Testis (tissue), 3 donors: ENCODE data around the gene RRP9. TPM values are rescaled to one million over a fixed set of nuclear protein-coding genes. Genes with fewer than 3 reads are reported as not detected.

Experiments
- DNase-seq: peaks from one replicate; pipeline ENCODE4 v3.0.0-alpha.2; 2019
- H3K27ac ChIP-seq, 2 donors: fragments of 200-600 bp; sonication (generic); one replicate each; pipeline ENCODE4 v1.5.1; 2019
- H3K27me3 ChIP-seq: fragments of 200-600 bp; sonication (generic); one replicate; pipeline ENCODE4 v1.5.1; 2019
- H3K36me3 ChIP-seq: fragments of 200-600 bp; sonication (generic); one replicate; pipeline ENCODE4 v1.5.1; 2017; ENCODE audit warnings: low read depth; ENCODE audit errors: missing control alignments
- H3K4me1 ChIP-seq: fragments of 200-600 bp; sonication (generic); one replicate; pipeline ENCODE4 v1.5.1; 2019
- H3K4me3 ChIP-seq, 2 donors: fragments of 200-600 bp; sonication (generic); one replicate each; pipeline ENCODE4 v1.5.1; 2017 to 2019
- H3K9me3 ChIP-seq: fragments of 200-600 bp; sonication (generic); one replicate; pipeline ENCODE4 v1.5.1; 2017
- CTCF ChIP-seq, 3 experiments: fragments of 450-650 bp in 2 of 3; fragments of 200-600 bp in 1 of 3; sonication (generic) in 1 of 3; IDR thresholded peaks; one replicate each; pipeline ENCODE4 v1.5.1; 2016 to 2019; ENCODE audit warnings: antibody characterized with exemption in 3 of 3, mild to moderate bottlenecking in 2 of 3, moderate library complexity in 1 of 3
- POLR2A ChIP-seq: fragments of 450-650 bp; IDR thresholded peaks from one replicate; pipeline ENCODE4 v1.6.1; 2017; ENCODE audit warnings: antibody characterized with exemption, mild to moderate bottlenecking, moderate library complexity
- WGBS, 2 donors: methylation state at CpG; one replicate each; pipeline ENCODE4 v1.1.5; 2018; 5-methylcytosine and 5-hydroxymethylcytosine counted together
- intact Hi-C: fragments of 100-400 bp; cut with DNase I; formaldehyde crosslinking; loops from one replicate; pipeline ENCODE4 v1.15.1; 2023; ENCODE audit warnings: low total_unique reads
- polyA plus RNA-seq: library from polyadenylated mRNA; stranded (reverse); fragments of 350-450 nt; fragmentation: Illumina TruSeq; extraction: RNeasy Lipid Tissue Mini Kit (QIAGEN cat#74804); gene quantifications from one replicate; pipeline ENCODE4 v1.2.3, GENCODE V29; 2014; ENCODE audit warnings: low read depth, low replicate concordance; ENCODE audit not compliant: insufficient read depth
- total RNA-seq, 2 donors: library from RNA; depleted of rRNA; stranded (reverse); fragments of >200 nt; gene quantifications; one replicate each; pipeline ENCODE4 v1.2.3, GENCODE V29; 2016

The RRP9 gene
- total and polyA plus RNA-seq, 3 donors from 2014 or later = 11.6 to 18.7 (median 18.1) TPM

- H3K4me1 ChIP-seq = peaks cover 7% of the 10 kb centered on the region
- H3K4me3 ChIP-seq = no peak overlapping the region
- no peak for TF ChIP-seq POLR2A
- TF ChIP-seq CTCF (IDR thresholded peaks at IDR 0.05) = no peak
- DNase-seq = no peak
- H3K27ac ChIP-seq = no peak overlapping the region
- no peaks in the 10 kb centered on the region for H3K27me3 ChIP-seq
- H3K36me3 ChIP-seq = no peaks in the 10 kb centered on the region
- intact Hi-C loops = no loop called here
- H3K9me3 ChIP-seq = no peaks in the 10 kb centered on the region
- 62 to 84% methylated on average over 1 of the region's 1 CpG for WGBS, 2 donors
Observed at GRCh38 chr3:51954713-51955112, 13.0 kb upstream of the RRP9 start.

- WGBS, 2 donors = 75 to 84% methylated on average over 6 of the region's 6 CpGs
- H3K4me1 ChIP-seq = peaks cover 7% of the 10 kb centered on the region
- TF ChIP-seq POLR2A = no peak
- TF ChIP-seq CTCF (IDR thresholded peaks at IDR 0.05) = no peak
- intact Hi-C loops = no loop called here
- no peak overlapping the region for H3K4me3 ChIP-seq
- H3K27me3 ChIP-seq = no peaks in the 10 kb centered on the region
- no peak overlapping the region for H3K27ac ChIP-seq
- DNase-seq = no peak
- no peaks in the 10 kb centered on the region for H3K36me3 ChIP-seq
- H3K9me3 ChIP-seq = no peaks in the 10 kb centered on the region
Observed at GRCh38 chr3:51954105-51954504, 12.4 kb upstream of the RRP9 start.

GRCh38 chr3:51953445-51953844 is 11.7 kb upstream of the RRP9 start:
- no peak for DNase-seq
- no peak for TF ChIP-seq POLR2A
- TF ChIP-seq CTCF (IDR thresholded peaks at IDR 0.05) = no peak
- 77 to 90% methylated on average over 3 of the region's 3 CpGs for WGBS, 2 donors
- H3K4me1 ChIP-seq = peaks cover 7% of the 10 kb centered on the region
- no peaks in the 10 kb centered on the region for H3K27me3 ChIP-seq
- H3K27ac ChIP-seq = no peak overlapping the region
- intact Hi-C loops = no loop called here
- H3K9me3 ChIP-seq = no peaks in the 10 kb centered on the region
- H3K4me3 ChIP-seq = no peak overlapping the region
- H3K36me3 ChIP-seq = no peaks in the 10 kb centered on the region

- TF ChIP-seq POLR2A = no peak
- TF ChIP-seq CTCF (IDR thresholded peaks at IDR 0.05) = no peak
Observed at GRCh38 chr3:51950899-51951298, 9.2 kb upstream of the RRP9 start.

GRCh38 chr3:51949121-51949520 is 7.4 kb upstream of the RRP9 start:
- 91 to 100% methylated on average over 4 to 5 of the region's 5 CpGs for WGBS, 2 donors
- no peaks in the 10 kb centered on the region for H3K9me3 ChIP-seq
- no peaks in the 10 kb centered on the region for H3K4me1 ChIP-seq
- H3K27me3 ChIP-seq = no peaks in the 10 kb centered on the region
- no peak for DNase-seq
- intact Hi-C loops = no loop called here
- H3K4me3 ChIP-seq = no peak overlapping the region
- H3K36me3 ChIP-seq = no peaks in the 10 kb centered on the region
- no peak overlapping the region for H3K27ac ChIP-seq
- TF ChIP-seq CTCF (IDR thresholded peaks at IDR 0.05) (no peak), POLR2A (no peak)

More at GRCh38 chr3:51950899-51951298, 9.2 kb upstream of the RRP9 start:
- Histone ChIP-seq H3K4me3 (no peak overlapping the region), H3K27me3 (no peaks in the 10 kb centered on the region), H3K36me3 (no peaks in the 10 kb centered on the region), H3K4me1 (no peaks in the 10 kb centered on the region), H3K27ac (no peak overlapping the region), H3K9me3 (no peaks in the 10 kb centered on the region)
- 90 to 92% methylated on average over 2 of the region's 2 CpGs for WGBS, 2 donors
- intact Hi-C loops = no loop called here
- no peak for DNase-seq
